Measurements from ENCODE around the gene PRDM10. TPM values are rescaled to one million over a fixed set of nuclear protein-coding genes. Genes with fewer than 3 reads are reported as not detected.
A peak's percentile ranks its signal among the peaks of the same experiment; 100 is the strongest.

Gene PRDM10
- total RNA-seq, 1 donor from 2014 or later = 13.6 TPM

DNA sequence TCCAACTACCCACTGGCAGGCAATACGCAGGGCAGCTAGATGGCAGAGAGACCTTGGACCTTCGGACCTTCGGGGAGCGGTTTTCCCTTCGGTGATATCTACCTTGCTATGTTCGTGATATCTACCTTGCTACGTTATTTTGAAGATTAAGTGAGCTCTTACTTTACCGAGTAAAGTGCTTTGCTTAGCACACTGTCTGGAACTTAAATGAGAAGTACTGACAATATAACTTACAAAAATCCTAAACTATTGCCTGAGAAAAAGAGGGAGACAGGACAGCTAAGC is 1.0 kb upstream of the PRDM10 start:
- no peak for DNase-seq

DNA sequence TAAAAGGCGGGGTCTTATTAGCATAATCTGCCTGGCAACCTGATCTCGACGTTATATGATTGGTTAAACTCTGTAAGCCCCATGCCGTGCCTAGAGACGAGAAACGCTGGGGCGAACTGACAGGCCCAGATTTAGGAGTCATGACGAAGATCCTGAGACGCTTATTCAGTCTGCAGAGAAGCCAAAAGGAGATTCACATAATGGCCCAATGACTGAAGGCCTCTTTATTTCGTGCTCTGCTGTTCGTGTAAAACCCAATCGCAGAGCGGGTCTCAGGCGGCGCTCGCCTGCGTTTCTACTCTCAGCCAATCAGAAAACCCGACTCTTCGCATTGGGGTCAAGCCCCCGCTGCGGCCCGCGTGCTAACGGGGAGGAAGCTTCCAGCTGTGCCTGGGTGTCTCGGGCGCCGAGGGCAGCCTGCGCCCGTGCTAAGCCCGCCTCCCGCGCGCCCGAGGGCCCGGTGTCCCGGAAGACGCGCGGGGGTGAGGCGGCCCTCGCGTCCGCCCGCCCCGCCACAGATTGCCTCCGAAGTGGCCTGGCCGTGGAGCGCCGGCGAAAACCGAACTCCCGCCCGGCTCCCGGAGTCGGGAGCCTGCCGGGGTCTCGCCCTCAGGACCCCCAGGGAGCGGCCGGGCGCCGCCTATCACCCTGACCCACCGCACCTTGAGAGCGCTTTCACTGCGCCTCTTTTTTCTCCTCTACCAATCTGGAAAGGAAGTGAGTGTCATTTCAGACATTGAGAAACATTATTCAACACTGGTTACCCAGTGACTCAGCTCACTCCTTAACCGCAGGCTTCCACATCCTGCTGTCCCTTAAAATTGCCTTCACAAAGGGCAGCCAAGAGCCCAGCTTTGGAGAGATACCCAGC is 446 bp upstream of the PRDM10 start:
- peak; percentile 99 for DNase-seq

DNA sequence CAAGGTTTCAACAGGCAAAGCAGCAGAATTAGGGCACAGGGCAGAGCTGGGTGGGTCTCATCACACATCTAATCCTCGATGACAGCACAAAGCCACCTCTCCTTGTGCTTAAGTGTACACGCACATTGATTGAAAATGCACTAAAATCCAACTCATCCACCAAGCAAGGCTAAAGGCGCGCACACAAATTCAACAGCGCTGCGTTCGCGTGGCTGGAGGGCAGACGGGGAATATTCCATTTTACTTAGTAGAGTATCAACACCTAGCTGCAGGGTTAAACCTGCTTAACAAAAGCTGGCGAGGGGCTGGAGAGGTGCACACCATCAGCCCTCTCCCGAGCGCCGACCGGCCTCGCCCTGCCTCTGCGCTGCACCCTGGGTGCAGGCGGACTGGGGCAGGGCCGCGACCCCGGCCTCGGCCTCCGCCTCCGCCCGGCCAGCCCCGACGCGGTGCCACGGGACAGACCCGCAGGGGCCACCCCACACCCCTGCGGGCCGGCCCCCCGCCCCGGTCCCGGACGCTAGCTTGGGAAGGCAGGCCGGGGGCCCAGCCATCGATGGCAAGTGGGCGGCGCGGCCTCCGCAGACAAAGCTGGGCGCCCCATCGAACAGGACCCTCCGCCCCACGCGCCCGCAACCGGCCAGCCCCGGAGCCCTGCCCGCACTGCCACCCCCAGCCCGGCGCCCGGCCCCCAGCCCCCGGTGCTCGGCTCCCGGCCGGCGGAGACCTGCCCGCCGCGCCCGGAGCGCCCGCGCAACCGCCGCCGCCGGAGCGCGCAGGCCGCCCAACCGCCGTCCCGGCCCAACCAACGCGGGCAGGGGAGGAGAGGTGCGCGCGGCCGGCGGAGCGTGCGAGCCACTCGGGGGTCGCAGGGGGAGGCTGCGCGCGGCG is 929 bp downstream of the PRDM10 start:
- no peak for DNase-seq

DNA sequence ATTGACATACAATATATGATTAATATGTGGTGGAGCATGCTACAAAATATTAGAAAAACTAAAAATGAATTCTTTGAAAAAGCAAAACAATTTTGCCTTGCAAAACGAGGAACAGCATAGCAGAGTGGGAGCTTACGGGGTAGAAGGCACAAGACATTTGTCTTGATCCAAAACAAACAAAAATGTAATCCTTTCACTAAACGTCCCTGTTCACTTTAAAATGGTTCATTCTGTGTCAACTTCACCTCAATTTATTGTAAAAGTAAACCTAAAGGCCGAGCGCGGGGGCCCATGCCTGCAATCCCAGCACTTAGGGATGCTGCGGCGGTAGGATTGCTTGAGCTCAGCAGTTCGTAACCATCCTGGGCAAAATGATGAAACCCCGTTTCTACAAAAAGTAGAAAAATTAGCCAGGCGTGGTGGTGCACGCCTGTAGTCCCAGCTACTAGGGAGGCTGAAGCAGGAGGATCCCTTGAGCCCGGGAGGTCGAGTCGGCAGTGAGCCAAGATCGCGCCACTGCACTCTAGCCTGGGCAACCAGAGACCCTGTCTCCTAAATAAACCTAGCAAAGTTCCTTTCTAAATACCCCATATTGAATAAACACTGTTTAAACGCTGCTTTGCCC is 2.0 kb downstream of the PRDM10 start:
- DNase-seq = no peak

DNA sequence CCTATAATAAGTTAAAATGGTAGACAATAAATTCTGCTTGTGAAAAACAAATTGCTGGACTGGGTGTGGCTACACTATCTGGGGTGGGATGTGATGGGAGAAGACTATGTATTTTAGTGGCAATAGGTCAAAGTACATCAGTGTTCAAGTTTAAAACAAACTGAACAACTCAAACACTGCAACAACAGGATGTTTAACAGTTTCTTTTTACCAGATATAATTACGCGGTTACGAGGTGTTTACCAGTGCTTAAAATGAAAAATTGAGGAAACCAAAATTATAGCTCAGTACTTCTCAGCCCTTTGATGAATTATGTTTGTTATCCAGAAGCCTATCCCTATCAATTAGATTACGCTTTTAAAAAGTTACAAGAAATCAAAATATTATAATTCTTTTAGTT is 3.2 kb downstream of the PRDM10 start:
- no peak for DNase-seq

DNA sequence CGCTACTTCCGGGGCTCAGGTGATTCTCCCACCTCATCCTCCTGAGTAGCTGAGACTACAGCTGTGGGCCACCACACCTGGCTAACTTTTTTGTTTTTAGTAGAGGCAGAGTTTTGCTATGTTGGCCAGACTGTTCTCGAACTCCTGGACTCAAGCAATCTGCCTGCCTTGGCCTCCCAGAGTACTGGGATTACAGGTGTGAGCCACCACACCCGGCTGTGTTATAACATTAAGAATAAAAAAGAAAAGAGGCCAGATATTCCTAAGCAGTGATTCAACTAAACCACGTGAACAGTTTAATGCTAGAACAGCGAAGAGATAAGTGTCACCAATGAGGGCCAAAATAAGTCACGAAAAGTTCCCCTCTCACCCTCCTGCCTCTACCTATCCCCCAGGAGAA is 3.7 kb downstream of the PRDM10 start:
- no peak for DNase-seq

DNA sequence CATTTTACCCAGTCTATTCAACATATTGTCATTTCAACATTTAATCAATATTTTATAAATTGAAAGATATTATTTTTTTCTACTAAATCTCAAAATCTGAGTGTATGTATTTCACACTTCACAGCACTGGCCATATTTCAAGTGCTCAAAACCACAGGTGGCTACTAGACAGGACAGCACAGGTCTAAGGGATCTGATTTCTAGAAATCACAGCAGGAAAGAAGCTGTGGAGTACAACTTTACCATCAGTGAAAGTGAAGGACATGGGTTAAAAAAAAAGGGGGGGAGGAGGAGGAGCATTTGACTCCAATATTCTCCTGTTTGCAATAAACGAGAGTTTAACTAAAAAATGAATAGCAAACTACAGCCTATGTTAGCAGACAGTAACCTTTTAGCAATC is 4.5 kb downstream of the PRDM10 start:
- DNase-seq = no peak

DNA sequence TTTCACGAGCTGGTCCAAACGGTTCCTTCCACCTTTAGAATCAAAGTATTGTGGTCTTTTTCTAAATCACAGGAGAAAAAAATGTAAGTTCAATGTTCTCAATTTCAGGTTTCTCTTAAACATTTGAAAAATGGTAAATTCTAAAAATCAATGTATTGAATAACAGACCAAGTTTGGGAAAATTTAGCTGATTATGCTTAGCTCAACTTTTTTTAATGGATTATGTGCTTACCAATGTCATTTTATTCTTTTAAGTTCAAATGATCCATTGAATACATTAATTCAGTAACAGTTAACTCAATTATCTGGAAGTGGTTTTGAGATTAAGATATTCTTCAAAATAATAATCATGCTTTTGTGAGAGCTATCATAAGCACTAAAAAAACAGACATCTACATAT is 5.1 kb downstream of the PRDM10 start:
- DNase-seq = no peak

DNA sequence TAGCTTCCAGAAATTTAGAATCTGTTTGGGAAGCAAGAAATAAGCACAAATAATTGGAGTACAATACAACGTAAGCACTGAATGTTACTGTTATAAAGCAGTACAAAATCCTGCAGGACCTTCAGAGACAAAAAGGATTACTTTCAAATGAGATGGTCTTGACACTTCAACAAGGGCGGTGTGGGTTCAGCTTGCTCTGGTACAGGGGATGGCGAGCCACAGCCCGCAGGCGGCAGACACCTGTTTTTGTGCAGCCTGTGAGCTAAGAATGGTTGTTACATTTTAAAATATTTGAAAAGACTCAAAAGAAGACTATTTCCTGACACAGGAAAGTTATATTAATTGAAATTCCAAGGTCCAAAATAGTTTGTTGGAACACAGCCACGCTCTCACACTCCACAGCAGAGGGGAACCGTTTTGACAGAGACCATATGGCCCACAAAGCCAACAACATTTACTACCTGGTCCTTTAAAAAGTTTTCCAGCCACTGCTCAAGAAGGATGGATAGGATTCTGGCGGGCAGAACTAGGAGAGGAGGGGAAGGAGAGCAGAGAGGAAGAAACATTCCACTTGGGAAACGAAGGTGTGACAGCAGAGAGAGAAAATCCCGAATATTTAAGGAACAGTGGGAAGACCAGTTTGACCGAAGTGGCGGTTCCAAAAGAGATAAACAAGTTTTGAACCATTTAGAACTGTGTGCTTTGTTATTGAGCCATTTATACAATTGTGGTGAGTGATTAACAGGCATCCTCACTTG is 6.3 kb downstream of the PRDM10 start:
- no peak for DNase-seq

DNA sequence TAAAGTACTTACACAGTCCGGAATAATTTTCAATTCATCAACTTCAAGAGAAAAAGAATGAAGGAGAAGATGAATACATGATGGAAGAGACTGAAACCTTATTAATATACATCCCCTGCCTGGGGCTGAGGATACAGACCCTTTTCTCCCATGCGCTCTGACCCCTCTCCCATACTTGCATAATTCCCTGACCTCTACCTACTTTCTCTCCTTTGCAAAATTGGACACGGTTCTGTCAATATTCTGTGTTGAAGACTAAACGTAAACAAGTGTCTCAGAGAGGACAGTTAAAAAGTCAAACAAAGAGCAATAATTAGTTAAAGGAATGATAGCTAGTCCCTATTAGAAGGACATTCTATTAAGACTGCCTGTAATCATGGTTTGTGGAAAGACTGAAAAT is 7.5 kb downstream of the PRDM10 start:
- DNase-seq = no peak

- no peak for DNase-seq
Measured at GRCh38 chr11:129992161-129992944, 10.3 kb downstream of the PRDM10 start.

DNA sequence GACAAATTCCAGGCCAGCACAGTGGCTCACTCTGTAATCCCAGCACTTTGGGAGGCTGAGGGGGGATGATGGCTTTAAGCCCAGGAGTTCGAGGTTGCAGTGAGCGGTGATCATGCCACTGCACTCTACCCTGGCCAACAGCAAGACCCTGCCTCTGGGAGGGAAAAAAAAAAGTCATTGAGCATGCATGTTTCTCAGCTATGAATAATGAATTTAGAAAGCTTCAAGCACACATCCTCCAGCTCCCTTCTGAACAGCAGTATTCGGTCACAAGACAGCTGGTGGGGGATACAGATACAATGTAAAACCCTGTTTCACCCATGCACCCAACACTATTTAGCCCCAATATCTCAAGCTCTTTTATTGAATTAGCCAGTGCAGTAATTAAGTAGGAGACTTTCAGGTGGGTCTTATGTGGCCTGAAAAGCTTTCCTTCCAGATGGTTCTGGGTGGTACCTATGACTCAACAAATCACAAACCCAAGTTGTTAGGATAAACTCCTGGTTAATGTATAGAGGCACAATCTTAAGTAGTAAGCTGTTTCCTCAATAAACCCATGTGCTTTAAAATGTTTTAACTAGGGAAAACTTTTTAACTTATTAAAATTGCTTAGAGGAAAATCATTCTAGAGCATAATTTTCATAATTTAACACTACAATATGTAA is 13.4 kb downstream of the PRDM10 start:
- no peak for DNase-seq

- no peak for DNase-seq
Measured at GRCh38 chr11:129987950-129988349, 14.7 kb downstream of the PRDM10 start.

- no peak for DNase-seq
Measured at GRCh38 chr11:129985823-129986222, 16.8 kb downstream of the PRDM10 start.

GRCh38 chr11:129980086-129980485 is 22.5 kb downstream of the PRDM10 start:
- no peak for DNase-seq

- DNase-seq = no peak
Measured at GRCh38 chr11:129979046-129979605, 23.5 kb downstream of the PRDM10 start.

DNA sequence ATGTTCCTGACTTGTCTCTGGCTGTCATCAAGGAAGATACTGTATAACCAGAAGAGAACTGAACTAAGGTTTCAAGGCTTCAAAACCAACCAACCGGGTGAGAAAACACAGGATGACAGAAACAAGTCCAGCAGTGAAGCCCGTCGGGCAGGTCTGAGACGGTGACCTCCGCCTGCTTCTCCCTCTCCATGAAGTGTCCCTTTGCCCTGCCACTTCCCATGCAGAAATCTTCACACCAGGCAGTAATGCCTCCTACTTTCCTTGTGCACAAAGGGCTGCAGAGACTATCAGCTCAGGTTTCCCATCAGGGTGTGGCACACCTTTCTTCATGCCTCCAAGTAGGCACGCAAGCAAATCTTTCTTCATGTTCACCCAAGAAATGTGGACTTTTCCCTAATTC is 24.2 kb downstream of the PRDM10 start:
- no peak for DNase-seq

GRCh38 chr11:129976328-129976727 is 26.3 kb downstream of the PRDM10 start:
- no peak for DNase-seq

- no peak for DNase-seq
Measured at GRCh38 chr11:129975543-129975942, 27.1 kb downstream of the PRDM10 start.

GRCh38 chr11:129974672-129975071 is 28.0 kb downstream of the PRDM10 start:
- DNase-seq = no peak

- DNase-seq = no peak
Measured at GRCh38 chr11:129974237-129974636, 28.4 kb downstream of the PRDM10 start.

Data from occipital lobe (tissue), 2 donors.